Prostate gland (tissue), 2 donors: ENCODE data around the gene SPATA3.

ENCODE experiments used
- POLR2AphosphoS5 ChIP-seq: sonication (generic); formaldehyde crosslinking; IDR thresholded peaks from one replicate; pipeline ENCODE4 v1.6.1; 2017; ENCODE audit warnings: antibody characterized with exemption
- TF ChIP-seq, protein P1 (sequence below), 4 experiments: fragments of 200-600 bp in 2 of 4; fragments of 450-650 bp in 2 of 4; sonication (generic) in 2 of 4; IDR thresholded peaks; 1 replicate in 3 of 4; 2 replicates in 1 of 4; pipeline ENCODE4 v1.5.1; 2016 to 2019; ENCODE audit warnings: antibody characterized with exemption in 4 of 4, mild to moderate bottlenecking in 2 of 4, moderate library complexity in 2 of 4

- TF ChIP-seq POLR2AphosphoS5, result no peak
- TF ChIP-seq, protein P1, sequence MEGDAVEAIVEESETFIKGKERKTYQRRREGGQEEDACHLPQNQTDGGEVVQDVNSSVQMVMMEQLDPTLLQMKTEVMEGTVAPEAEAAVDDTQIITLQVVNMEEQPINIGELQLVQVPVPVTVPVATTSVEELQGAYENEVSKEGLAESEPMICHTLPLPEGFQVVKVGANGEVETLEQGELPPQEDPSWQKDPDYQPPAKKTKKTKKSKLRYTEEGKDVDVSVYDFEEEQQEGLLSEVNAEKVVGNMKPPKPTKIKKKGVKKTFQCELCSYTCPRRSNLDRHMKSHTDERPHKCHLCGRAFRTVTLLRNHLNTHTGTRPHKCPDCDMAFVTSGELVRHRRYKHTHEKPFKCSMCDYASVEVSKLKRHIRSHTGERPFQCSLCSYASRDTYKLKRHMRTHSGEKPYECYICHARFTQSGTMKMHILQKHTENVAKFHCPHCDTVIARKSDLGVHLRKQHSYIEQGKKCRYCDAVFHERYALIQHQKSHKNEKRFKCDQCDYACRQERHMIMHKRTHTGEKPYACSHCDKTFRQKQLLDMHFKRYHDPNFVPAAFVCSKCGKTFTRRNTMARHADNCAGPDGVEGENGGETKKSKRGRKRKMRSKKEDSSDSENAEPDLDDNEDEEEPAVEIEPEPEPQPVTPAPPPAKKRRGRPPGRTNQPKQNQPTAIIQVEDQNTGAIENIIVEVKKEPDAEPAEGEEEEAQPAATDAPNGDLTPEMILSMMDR (IDR thresholded peaks at IDR 0.05), result no peak
Measured at GRCh38 chr2:230981704-230982103, 14.2 kb upstream of the SPATA3 start.
